HEK293 (cell line): ENCODE results near the gene BTG4.

ENCODE experiments used
- CTCF ChIA-PET: fragments of 350-600 bp; formaldehyde crosslinking; extraction: SDS; loops from one replicate; lab custom pipeline; 2021; ENCODE audit warnings: antibody characterized with exemption; lab: Yijun Ruan, JAX
- POLR2A ChIA-PET: fragments of 300-600 bp; formaldehyde crosslinking; extraction: SDS; loops from one replicate; lab custom pipeline; 2020; ENCODE audit warnings: antibody characterized with exemption, inconsistent platforms; lab: Yijun Ruan, JAX
- H3K27ac ChIP-seq: fragments of 200-500 bp; sonication (Bioruptor generic); 2 replicates; pipeline ENCODE4 v1.5.1; 2014; ENCODE audit warnings: low read depth, low read length, control low read depth, inconsistent platforms; ENCODE audit errors: extremely low read depth
- H3K36me3 ChIP-seq, 2 experiments: fragments of 200-500 bp in 1 of 2; sonication (Bioruptor generic) in 1 of 2; 1 replicate in 1 of 2; 2 replicates in 1 of 2; pipeline ENCODE4 v1.5.1; 2014 to 2017; ENCODE audit warnings: inconsistent platforms in 2 of 2, low read length in 2 of 2; ENCODE audit not compliant: control insufficient read depth in 2 of 2, insufficient read depth in 1 of 2
- H3K4me1 ChIP-seq: fragments of 200-500 bp; sonication (Bioruptor generic); 2 replicates; pipeline ENCODE4 v1.5.1; 2014; ENCODE audit warnings: mild to moderate bottlenecking, low read length, inconsistent platforms; ENCODE audit not compliant: control insufficient read depth, insufficient read depth
- H3K4me3 ChIP-seq: 2 replicates; pipeline ENCODE4 v1.5.1; 2011; ENCODE audit warnings: low read depth, mild to moderate bottlenecking, control low read depth, low read length, moderate library complexity
- H3K9me3 ChIP-seq: fragments of 200-500 bp; sonication (Bioruptor generic); 2 replicates; pipeline ENCODE4 v1.5.1; 2014; ENCODE audit warnings: low read depth, low read length, inconsistent platforms; ENCODE audit not compliant: control insufficient read depth, insufficient read depth
- BCL11B ChIP-seq: fragments of 450-650 bp; formaldehyde crosslinking; IDR thresholded peaks from 2 replicates; pipeline ENCODE4 v1.5.1; 2016; ENCODE audit warnings: low read depth, missing biosample characterization, missing genetic modification characterization
- FEZF1 ChIP-seq: fragments of 450-650 bp; formaldehyde crosslinking; IDR thresholded peaks from 2 replicates; pipeline ENCODE4 v1.5.1; 2016; ENCODE audit warnings: missing biosample characterization, missing genetic modification characterization
- IKZF3 ChIP-seq: fragments of 450-650 bp; IDR thresholded peaks from 2 replicates; pipeline ENCODE4 v1.5.0; 2018; ENCODE audit warnings: missing biosample characterization, mild to moderate bottlenecking, missing genetic modification characterization, moderate library complexity
- SALL2 ChIP-seq: fragments of 450-650 bp; formaldehyde crosslinking; IDR thresholded peaks from 2 replicates; pipeline ENCODE4 v1.5.0; 2017; ENCODE audit warnings: missing biosample characterization, mild to moderate bottlenecking, missing genetic modification characterization, borderline replicate concordance
- WT1 ChIP-seq: fragments of 450-650 bp; formaldehyde crosslinking; IDR thresholded peaks from 2 replicates; pipeline ENCODE4 v1.5.1; 2016; ENCODE audit warnings: missing biosample characterization, missing genetic modification characterization
- ZBTB1 ChIP-seq: fragments of 450-650 bp; formaldehyde crosslinking; IDR thresholded peaks from 2 replicates; pipeline ENCODE4 v1.5.1; 2016; ENCODE audit warnings: missing biosample characterization, missing genetic modification characterization
- ZEB2 ChIP-seq: fragments of 450-650 bp; formaldehyde crosslinking; IDR thresholded peaks from 2 replicates; pipeline ENCODE4 v1.5.1; 2016; ENCODE audit warnings: missing biosample characterization, missing genetic modification characterization
- ZFP41 ChIP-seq: fragments of 450-650 bp; formaldehyde crosslinking; IDR thresholded peaks from 2 replicates; pipeline ENCODE4 v1.5.1; 2016; ENCODE audit warnings: missing biosample characterization, missing genetic modification characterization, borderline replicate concordance
- ZNF335 ChIP-seq: fragments of 450-650 bp; formaldehyde crosslinking; conservative IDR thresholded peaks from 2 replicates; pipeline ENCODE4 v1.5.1; 2016; ENCODE audit warnings: missing biosample characterization, missing genetic modification characterization
- ZNF354C ChIP-seq: fragments of 450-650 bp; formaldehyde crosslinking; IDR thresholded peaks from 2 replicates; pipeline ENCODE4 v1.5.1; 2016; ENCODE audit warnings: missing biosample characterization, missing genetic modification characterization, low read depth, borderline replicate concordance
- ZNF514 ChIP-seq: fragments of 450-650 bp; formaldehyde crosslinking; IDR thresholded peaks from 2 replicates; pipeline ENCODE4 v1.5.1; 2016; ENCODE audit warnings: missing biosample characterization, missing genetic modification characterization
- ZNF549 ChIP-seq: fragments of 450-650 bp; IDR thresholded peaks from 2 replicates; pipeline ENCODE4 v1.5.1; 2018; ENCODE audit warnings: missing biosample characterization, missing genetic modification characterization, mild to moderate bottlenecking, inconsistent platforms, moderate library complexity
- ZNF660 ChIP-seq: fragments of 450-650 bp; IDR thresholded peaks from 2 replicates; pipeline ENCODE4 v1.5.1; 2018; ENCODE audit warnings: missing biosample characterization, mild to moderate bottlenecking, missing genetic modification characterization
- TF ChIP-seq, protein P1 (sequence below): fragments of 450-650 bp; formaldehyde crosslinking; IDR thresholded peaks from 2 replicates; pipeline ENCODE4 v1.5.1; 2016; ENCODE audit warnings: missing biosample characterization, missing genetic modification characterization
- TF ChIP-seq, protein P2 (sequence below): fragments of 450-650 bp; formaldehyde crosslinking; IDR thresholded peaks from 2 replicates; pipeline ENCODE4 v1.5.1; 2016; ENCODE audit warnings: missing biosample characterization, missing genetic modification characterization
- TF ChIP-seq, protein P3 (sequence below): fragments of 450-650 bp; formaldehyde crosslinking; optimal IDR thresholded peaks from 2 replicates; pipeline ENCODE3; 2016; ENCODE audit warnings: missing biosample characterization, mild to moderate bottlenecking, missing genetic modification characterization
- TF ChIP-seq, protein P4 (sequence below): fragments of 450-650 bp; formaldehyde crosslinking; conservative IDR thresholded peaks from 2 replicates; pipeline ENCODE4 v1.5.1; 2016; ENCODE audit warnings: low read depth, missing biosample characterization, missing genetic modification characterization
- TF ChIP-seq, protein P5 (sequence below): fragments of 450-650 bp; formaldehyde crosslinking; IDR thresholded peaks from 2 replicates; pipeline ENCODE4 v1.5.1; 2016; ENCODE audit warnings: missing biosample characterization, missing genetic modification characterization
- TF ChIP-seq, protein P6 (sequence below): fragments of 450-650 bp; formaldehyde crosslinking; IDR thresholded peaks from 2 replicates; pipeline ENCODE4 v1.5.1; 2016; ENCODE audit warnings: missing biosample characterization, missing genetic modification characterization
- TF ChIP-seq, protein P7 (sequence below): fragments of 450-650 bp; formaldehyde crosslinking; IDR thresholded peaks from 2 replicates; pipeline ENCODE4 v1.5.1; 2016; ENCODE audit warnings: missing biosample characterization, missing genetic modification characterization

BTG4 gene

DNA sequence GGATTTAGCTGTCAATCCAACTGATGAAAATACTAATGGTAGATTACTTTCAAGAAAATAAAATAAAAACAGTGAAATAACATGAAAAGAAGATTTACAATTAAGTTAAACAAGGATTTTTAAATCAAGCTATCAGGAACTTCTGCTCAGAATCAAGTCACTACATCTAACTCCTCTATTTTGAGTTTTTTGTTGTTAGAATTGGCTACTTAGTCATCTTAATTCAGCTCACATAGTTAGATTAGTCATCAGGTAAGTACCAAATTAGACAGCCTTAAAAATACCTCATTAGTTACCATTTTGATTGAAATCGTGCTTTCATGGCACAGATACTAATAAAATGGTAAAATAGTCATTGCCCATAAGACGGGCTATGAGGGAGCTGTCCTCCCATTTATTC lies 35.8 kb downstream of the BTG4 start:
- no peaks in the 10 kb centered on the region for H3K36me3 ChIP-seq
- TF ChIP-seq, protein P1, sequence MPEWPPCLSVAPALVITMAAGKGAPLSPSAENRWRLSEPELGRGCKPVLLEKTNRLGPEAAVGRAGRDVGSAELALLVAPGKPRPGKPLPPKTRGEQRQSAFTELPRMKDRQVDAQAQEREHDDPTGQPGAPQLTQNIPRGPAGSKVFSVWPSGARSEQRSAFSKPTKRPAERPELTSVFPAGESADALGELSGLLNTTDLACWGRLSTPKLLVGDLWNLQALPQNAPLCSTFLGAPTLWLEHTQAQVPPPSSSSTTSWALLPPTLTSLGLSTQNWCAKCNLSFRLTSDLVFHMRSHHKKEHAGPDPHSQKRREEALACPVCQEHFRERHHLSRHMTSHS (tag by site-specific recombination) = no peak
- TF ChIP-seq FEZF1 (tag by site-specific recombination) = no peak
- TF ChIP-seq WT1 = no peak
- TF ChIP-seq IKZF3 = no peak
- TF ChIP-seq ZNF660 = no peak
- no peak for TF ChIP-seq BCL11B
- no peak for TF ChIP-seq ZFP41
- TF ChIP-seq, protein P2, sequence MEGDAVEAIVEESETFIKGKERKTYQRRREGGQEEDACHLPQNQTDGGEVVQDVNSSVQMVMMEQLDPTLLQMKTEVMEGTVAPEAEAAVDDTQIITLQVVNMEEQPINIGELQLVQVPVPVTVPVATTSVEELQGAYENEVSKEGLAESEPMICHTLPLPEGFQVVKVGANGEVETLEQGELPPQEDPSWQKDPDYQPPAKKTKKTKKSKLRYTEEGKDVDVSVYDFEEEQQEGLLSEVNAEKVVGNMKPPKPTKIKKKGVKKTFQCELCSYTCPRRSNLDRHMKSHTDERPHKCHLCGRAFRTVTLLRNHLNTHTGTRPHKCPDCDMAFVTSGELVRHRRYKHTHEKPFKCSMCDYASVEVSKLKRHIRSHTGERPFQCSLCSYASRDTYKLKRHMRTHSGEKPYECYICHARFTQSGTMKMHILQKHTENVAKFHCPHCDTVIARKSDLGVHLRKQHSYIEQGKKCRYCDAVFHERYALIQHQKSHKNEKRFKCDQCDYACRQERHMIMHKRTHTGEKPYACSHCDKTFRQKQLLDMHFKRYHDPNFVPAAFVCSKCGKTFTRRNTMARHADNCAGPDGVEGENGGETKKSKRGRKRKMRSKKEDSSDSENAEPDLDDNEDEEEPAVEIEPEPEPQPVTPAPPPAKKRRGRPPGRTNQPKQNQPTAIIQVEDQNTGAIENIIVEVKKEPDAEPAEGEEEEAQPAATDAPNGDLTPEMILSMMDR (tag by site-specific recombination) = no peak
- no peak for TF ChIP-seq ZEB2 (tag by site-specific recombination)
- TF ChIP-seq, protein P3, sequence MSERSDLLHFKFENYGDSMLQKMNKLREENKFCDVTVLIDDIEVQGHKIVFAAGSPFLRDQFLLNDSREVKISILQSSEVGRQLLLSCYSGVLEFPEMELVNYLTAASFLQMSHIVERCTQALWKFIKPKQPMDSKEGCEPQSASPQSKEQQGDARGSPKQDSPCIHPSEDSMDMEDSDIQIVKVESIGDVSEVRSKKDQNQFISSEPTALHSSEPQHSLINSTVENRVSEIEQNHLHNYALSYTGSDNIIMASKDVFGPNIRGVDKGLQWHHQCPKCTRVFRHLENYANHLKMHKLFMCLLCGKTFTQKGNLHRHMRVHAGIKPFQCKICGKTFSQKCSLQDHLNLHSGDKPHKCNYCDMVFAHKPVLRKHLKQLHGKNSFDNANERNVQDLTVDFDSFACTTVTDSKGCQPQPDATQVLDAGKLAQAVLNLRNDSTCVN = no peak
- H3K27ac ChIP-seq = no peak overlapping the region
- ChIA-PET POLR2A (no interaction called here), CTCF (interaction anchor here (0.6 to 1.1 kb wide), 4 partner anchors 12 to 193 kb away, joined by 3 to 5 read pairs (median 4); partner anchors contain the start of gene HOATZ)
- no peaks in the 10 kb centered on the region for H3K4me1 ChIP-seq
- no peaks in the 10 kb centered on the region for H3K9me3 ChIP-seq
- H3K4me3 ChIP-seq = no peak overlapping the region

DNA sequence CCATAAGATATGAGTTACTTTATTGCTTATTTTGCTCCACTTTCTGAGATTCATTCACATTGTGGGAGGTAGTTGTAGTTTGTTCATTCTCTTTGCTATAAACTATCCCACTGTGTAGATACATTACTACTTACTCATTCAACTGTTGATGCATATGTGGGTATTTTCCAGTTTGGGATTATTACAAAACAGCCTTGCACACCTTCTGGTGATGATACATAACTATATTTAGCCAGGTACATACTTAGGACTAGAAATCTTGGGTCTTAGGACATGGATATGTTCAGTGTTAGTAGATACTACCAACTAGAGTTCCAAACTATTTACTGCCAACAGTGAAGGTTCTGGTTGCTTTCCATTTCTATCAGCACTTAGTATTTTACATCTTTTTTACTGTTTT lies 37.8 kb downstream of the BTG4 start:
- no peak for TF ChIP-seq ZNF549
- TF ChIP-seq, protein P4, sequence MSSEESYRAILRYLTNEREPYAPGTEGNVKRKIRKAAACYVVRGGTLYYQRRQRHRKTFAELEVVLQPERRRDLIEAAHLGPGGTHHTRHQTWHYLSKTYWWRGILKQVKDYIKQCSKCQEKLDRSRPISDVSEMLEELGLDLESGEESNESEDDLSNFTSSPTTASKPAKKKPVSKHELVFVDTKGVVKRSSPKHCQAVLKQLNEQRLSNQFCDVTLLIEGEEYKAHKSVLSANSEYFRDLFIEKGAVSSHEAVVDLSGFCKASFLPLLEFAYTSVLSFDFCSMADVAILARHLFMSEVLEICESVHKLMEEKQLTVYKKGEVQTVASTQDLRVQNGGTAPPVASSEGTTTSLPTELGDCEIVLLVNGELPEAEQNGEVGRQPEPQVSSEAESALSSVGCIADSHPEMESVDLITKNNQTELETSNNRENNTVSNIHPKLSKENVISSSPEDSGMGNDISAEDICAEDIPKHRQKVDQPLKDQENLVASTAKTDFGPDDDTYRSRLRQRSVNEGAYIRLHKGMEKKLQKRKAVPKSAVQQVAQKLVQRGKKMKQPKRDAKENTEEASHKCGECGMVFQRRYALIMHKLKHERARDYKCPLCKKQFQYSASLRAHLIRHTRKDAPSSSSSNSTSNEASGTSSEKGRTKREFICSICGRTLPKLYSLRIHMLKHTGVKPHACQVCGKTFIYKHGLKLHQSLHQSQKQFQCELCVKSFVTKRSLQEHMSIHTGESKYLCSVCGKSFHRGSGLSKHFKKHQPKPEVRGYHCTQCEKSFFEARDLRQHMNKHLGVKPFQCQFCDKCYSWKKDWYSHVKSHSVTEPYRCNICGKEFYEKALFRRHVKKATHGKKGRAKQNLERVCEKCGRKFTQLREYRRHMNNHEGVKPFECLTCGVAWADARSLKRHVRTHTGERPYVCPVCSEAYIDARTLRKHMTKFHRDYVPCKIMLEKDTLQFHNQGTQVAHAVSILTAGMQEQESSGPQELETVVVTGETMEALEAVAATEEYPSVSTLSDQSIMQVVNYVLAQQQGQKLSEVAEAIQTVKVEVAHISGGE (tag by site-specific recombination) = no peak
- no peak for TF ChIP-seq ZNF335 (tag by site-specific recombination)
- TF ChIP-seq, protein P5, sequence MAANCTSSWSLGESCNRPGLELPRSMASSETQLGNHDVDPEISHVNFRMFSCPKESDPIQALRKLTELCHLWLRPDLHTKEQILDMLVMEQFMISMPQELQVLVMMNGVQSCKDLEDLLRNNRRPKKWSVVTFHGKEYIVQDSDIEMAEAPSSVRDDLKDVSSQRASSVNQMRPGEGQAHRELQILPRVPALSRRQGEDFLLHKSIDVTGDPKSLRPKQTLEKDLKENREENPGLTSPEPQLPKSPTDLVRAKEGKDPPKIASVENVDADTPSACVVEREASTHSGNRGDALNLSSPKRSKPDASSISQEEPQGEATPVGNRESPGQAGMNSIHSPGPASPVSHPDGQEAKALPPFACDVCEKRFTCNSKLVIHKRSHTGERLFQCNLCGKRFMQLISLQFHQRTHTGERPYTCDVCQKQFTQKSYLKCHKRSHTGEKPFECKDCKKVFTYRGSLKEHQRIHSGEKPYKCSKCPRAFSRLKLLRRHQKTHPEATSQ (tag by site-specific recombination) = no peak
- TF ChIP-seq SALL2 (tag by site-specific recombination) = no peak
- TF ChIP-seq, protein P6, sequence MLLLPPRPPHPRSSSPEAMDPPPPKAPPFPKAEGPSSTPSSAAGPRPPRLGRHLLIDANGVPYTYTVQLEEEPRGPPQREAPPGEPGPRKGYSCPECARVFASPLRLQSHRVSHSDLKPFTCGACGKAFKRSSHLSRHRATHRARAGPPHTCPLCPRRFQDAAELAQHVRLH (tag by site-specific recombination) = no peak
- TF ChIP-seq, protein P7, sequence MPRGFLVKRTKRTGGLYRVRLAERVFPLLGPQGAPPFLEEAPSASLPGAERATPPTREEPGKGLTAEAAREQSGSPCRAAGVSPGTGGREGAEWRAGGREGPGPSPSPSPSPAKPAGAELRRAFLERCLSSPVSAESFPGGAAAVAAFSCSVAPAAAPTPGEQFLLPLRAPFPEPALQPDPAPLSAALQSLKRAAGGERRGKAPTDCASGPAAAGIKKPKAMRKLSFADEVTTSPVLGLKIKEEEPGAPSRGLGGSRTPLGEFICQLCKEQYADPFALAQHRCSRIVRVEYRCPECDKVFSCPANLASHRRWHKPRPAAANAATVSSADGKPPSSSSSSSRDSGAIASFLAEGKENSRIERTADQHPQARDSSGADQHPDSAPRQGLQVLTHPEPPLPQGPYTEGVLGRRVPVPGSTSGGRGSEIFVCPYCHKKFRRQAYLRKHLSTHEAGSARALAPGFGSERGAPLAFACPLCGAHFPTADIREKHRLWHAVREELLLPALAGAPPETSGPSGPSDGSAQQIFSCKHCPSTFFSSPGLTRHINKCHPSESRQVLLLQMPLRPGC = no peak
- TF ChIP-seq ZNF514 (tag by site-specific recombination) = no peak
- TF ChIP-seq ZBTB1 (tag by site-specific recombination) = no peak
- TF ChIP-seq ZNF354C (tag by site-specific recombination) = no peak
- TF ChIP-seq, all 188 proteins: peak for 0
- POLR2A ChIA-PET = no interaction called here
- no peaks in the 10 kb centered on the region for H3K9me3 ChIP-seq
- H3K27ac ChIP-seq = no peak overlapping the region
- CTCF ChIA-PET = no interaction called here
- no peaks in the 10 kb centered on the region for H3K4me1 ChIP-seq
- no peaks in the 10 kb centered on the region for H3K36me3 ChIP-seq
- no peak overlapping the region for H3K4me3 ChIP-seq
